Endothelial cell of umbilical vein (primary cell): ENCODE measurements around the gene IFNA14. TPM values are rescaled to one million over a fixed set of nuclear protein-coding genes. Genes with fewer than 3 reads are reported as not detected.
"Not testable (repeated sequence)": the region's sequence is repeated elsewhere in the genome, so short reads cannot be mapped to it uniquely, and the experiment has no call there.

Source experiments
- BruUV-seq: library from RNA; stranded (reverse); fragments of 400-500 nt; replicated peaks from 2 replicates; lab custom pipeline; 2021; lab: Mats Ljungman, UMichigan
- CTCF ChIA-PET: fragments of 300-600, 350-600 bp; sonication (Branson Sonifier 250); formaldehyde crosslinking; loops from one replicate; lab custom pipeline; 2021; ENCODE audit warnings: antibody characterized with exemption, inconsistent platforms; lab: Charles Lee
- POLR2A ChIA-PET: fragments of 300-600, 350-600 bp; sonication (Branson Sonifier 250); formaldehyde crosslinking; loops from one replicate; lab custom pipeline; 2021; ENCODE audit warnings: antibody characterized with exemption, inconsistent platforms; lab: Charles Lee
- DNase-seq: peaks from one replicate; pipeline ENCODE4 v3.0.0-alpha.2; 2011; ENCODE audit warnings: low read depth, low spot score
- FAIRE-seq: peaks from 2 replicates; lab custom pipeline; 2011; peaks lifted over from hg19 to GRCh38; lab: Jason Lieb, UNC
- H2AFZ ChIP-seq: 2 replicates; pipeline ENCODE4 v1.6.0; 2012; ENCODE audit warnings: low read depth, low read length, control low read depth, inconsistent platforms
- H3K27ac ChIP-seq: 2 replicates; pipeline ENCODE4 v1.5.1; 2011; ENCODE audit warnings: low read depth, mild to moderate bottlenecking, control low read depth, low read length, moderate library complexity; ENCODE audit not compliant: insufficient read depth
- H3K27me3 ChIP-seq, 2 experiments: 2 replicates each; pipeline versions ENCODE4 v1.6.0 to v1.6.1; 2011; ENCODE audit warnings: low read length in 2 of 2, mixed read lengths in 1 of 2; ENCODE audit not compliant: control insufficient read depth in 2 of 2, insufficient read depth in 2 of 2
- H3K36me3 ChIP-seq, 2 experiments: 2 replicates in 1 of 2; 3 replicates in 1 of 2; pipeline ENCODE4 v1.5.1; 2011; ENCODE audit warnings: low read length in 2 of 2, mild to moderate bottlenecking in 1 of 2, moderate library complexity in 1 of 2; ENCODE audit not compliant: control insufficient read depth in 2 of 2, insufficient read depth in 2 of 2; ENCODE audit errors: extremely low read depth in 1 of 2
- H3K4me1 ChIP-seq: 3 replicates; pipeline ENCODE4 v1.5.1; 2011; ENCODE audit warnings: mild to moderate bottlenecking, low read length; ENCODE audit not compliant: control insufficient read depth, insufficient read depth; ENCODE audit errors: extremely low read depth
- H3K4me2 ChIP-seq: 2 replicates; pipeline ENCODE4 v1.6.1; 2011; ENCODE audit warnings: low read length, control low read depth, mixed read lengths; ENCODE audit not compliant: insufficient read depth
- H3K4me3 ChIP-seq, 3 experiments: fragments of 200-600 bp in 1 of 3; sonication (generic), shearing (Covaris generic) in 1 of 3; replicated peaks in 1 of 3; 2 replicates each; pipeline ENCODE4 v1.5.1; 2011 to 2016; ENCODE audit warnings: control low read depth in 3 of 3, low read length in 3 of 3, mild to moderate bottlenecking in 2 of 3, inconsistent platforms in 1 of 3, low read depth in 1 of 3, moderate library complexity in 1 of 3; ENCODE audit not compliant: insufficient read depth in 1 of 3
- H3K79me2 ChIP-seq: 2 replicates; pipeline ENCODE4 v1.6.0; 2012; ENCODE audit warnings: low read length, inconsistent platforms; ENCODE audit not compliant: control insufficient read depth, insufficient read depth
- H3K9ac ChIP-seq: replicated peaks from 2 replicates; pipeline ENCODE3; 2011; ENCODE audit warnings: low read length, control low read depth; ENCODE audit not compliant: insufficient read depth; ENCODE audit errors: extremely low read depth
- H3K9me1 ChIP-seq: replicated peaks from 3 replicates; pipeline ENCODE4 v1.6.0; 2011; ENCODE audit warnings: mild to moderate bottlenecking, low read length; ENCODE audit not compliant: control insufficient read depth, insufficient read depth; ENCODE audit errors: extremely low read depth
- H3K9me3 ChIP-seq: replicated peaks from 2 replicates; pipeline ENCODE4 v1.5.1; 2012; ENCODE audit warnings: low read length, inconsistent platforms; ENCODE audit not compliant: control insufficient read depth, insufficient read depth
- H4K20me1 ChIP-seq: replicated peaks from 2 replicates; pipeline ENCODE3; 2011; ENCODE audit warnings: mild to moderate bottlenecking, low read length; ENCODE audit not compliant: control insufficient read depth, insufficient read depth; ENCODE audit errors: extremely low read depth
- CTCF ChIP-seq, 2 donors: IDR thresholded peaks; 1 replicate in 1 of 2; 2 replicates in 1 of 2; pipeline ENCODE4 v1.5.1; 2011; ENCODE audit warnings: low read length in 2 of 2, mild to moderate bottlenecking in 2 of 2, moderate library complexity in 2 of 2, control low read depth in 1 of 2, inconsistent platforms in 1 of 2, low read depth in 1 of 2; ENCODE audit not compliant: insufficient read depth in 1 of 2; ENCODE audit errors: extremely low read depth in 1 of 2
- dilution Hi-C: fragments of 300-500 bp; cut with MboI; formaldehyde crosslinking; loops from one replicate; pipeline ENCODE4 v1.15.0; 2019; ENCODE audit warnings: low sequenced_read_pairs; ENCODE audit not compliant: extremely low pct_ligation_motif_present
- intact Hi-C: fragments of 100-400 bp; cut with micrococcal nuclease; formaldehyde crosslinking; loops from one replicate; pipeline ENCODE4 v1.10.0; 2022
- polyA plus RNA-seq, 4 experiments: library from polyadenylated mRNA; depleted of rRNA in 3 of 4; stranded (reverse) in 3 of 4; unstranded in 1 of 4; fragments of >200 nt; gene quantifications; 2 replicates each; pipeline versions ENCODE4 v1.2.1 to v1.2.3, GENCODE V29; 2011 to 2012; ENCODE audit warnings: missing spikeins in 1 of 4
- total RNA-seq: library from RNA; stranded (reverse); gene quantifications from 2 replicates; pipeline ENCODE4 v1.2.3, GENCODE V29; 2021

Gene IFNA14
- total and polyA plus RNA-seq, 2 donors (not counting 3 experiments of a cell fraction or from before 2014, with no cell fraction given), result not detected

- DNase-seq, result peak; percentile 6
- CTCF ChIA-PET, result interaction anchor here (0.7 to 1.8 kb wide), 9 partner anchors 10 to 253 kb away, joined by 3 to 16 read pairs (median 3); no protein-coding TSS in a partner anchor
- H3K4me1 ChIP-seq, H3K4me3 ChIP-seq, dilution Hi-C loops, POLR2A ChIA-PET, H3K36me3 ChIP-seq, H4K20me1 ChIP-seq, H3K27ac ChIP-seq, H3K9me1 ChIP-seq, H3K9ac ChIP-seq, intact Hi-C loops, H2AFZ ChIP-seq, BruUV-seq, H3K9me3 ChIP-seq, H3K4me2 ChIP-seq, H3K79me2 ChIP-seq: not testable (repeated sequence)
- peaks cover 0 to 18% of the 10 kb centered on the region in 2 experiments for H3K27me3 ChIP-seq
- TF ChIP-seq CTCF (IDR thresholded peaks at IDR 0.05; ENCODE audit: extremely low read depth in 1 of 2, insufficient read depth in 1 of 2, low read depth in 1 of 2, low read length in 2 of 2), result peak; percentile 30 to 46
- peak; percentile 15 for FAIRE-seq
Observed at GRCh38 chr9:21213411-21214326, 26.1 kb downstream of the IFNA14 start.

DNA sequence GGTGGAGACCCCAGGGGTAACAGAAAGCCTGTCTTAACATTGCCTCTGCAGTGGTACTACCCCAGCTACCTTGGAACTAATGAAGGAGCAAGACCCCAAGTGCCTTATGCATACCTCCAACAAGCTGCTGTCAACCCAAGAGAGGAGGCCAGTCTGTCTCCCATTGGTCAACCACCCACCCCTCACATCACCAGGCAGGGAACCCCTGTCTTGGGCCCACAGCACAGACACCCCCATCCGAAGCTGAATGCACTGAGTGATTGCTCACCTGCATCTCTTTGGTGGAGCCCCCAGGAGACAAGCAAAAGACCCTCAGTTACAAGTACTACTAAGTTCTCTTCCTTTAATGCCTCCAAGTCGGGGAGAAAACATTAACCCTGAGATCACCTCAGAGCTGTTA lies 27.6 kb downstream of the IFNA14 start:
- H3K4me2 ChIP-seq, H3K4me1 ChIP-seq, H3K9me3 ChIP-seq, H3K36me3 ChIP-seq, H3K9ac ChIP-seq, BruUV-seq, POLR2A ChIA-PET, DNase-seq, FAIRE-seq, H4K20me1 ChIP-seq, intact Hi-C loops, dilution Hi-C loops, H3K9me1 ChIP-seq, H3K27ac ChIP-seq, H3K4me3 ChIP-seq, H2AFZ ChIP-seq, H3K79me2 ChIP-seq: not testable (repeated sequence)
- CTCF ChIA-PET, result interaction anchor here (1.5 kb wide), 1 partner anchor 29 kb away, joined by 4 read pairs; no protein-coding TSS in a partner anchor
- H3K27me3 ChIP-seq, result peaks cover 0 to 11% of the 10 kb centered on the region in 2 experiments

DNA sequence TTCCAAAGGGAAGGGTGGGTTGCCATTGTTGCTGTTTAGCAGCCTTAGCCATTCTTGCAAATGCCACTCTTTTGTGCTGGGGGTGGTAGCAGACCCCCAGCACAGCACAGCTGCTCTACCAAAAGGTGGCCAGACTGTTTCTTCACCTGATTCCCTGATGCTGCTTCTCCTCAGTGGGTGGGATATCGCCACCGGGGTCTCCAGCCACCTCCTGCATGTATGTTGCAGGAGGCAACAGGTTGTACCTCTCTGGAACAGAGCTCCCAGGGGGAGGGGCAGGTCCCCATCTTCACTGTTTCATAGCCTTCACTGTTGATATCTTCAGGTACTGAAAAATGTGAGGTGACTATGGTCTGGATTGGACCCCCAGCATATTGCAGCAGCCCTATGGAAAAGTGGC lies 29.0 kb downstream of the IFNA14 start:
- H2AFZ ChIP-seq, POLR2A ChIA-PET, FAIRE-seq, H3K9me3 ChIP-seq, H3K27ac ChIP-seq, H3K27me3 ChIP-seq, H3K4me3 ChIP-seq, H3K9me1 ChIP-seq, H3K36me3 ChIP-seq, H3K4me1 ChIP-seq, H3K79me2 ChIP-seq, intact Hi-C loops, BruUV-seq, DNase-seq, H3K4me2 ChIP-seq, dilution Hi-C loops, H4K20me1 ChIP-seq, H3K9ac ChIP-seq: not testable (repeated sequence)
- CTCF ChIA-PET, result interaction anchor here (0.6 to 1.4 kb wide), 2 partner anchors 13 to 185 kb away, joined by 3 to 5 read pairs; no protein-coding TSS in a partner anchor
